K562 (cell line): ENCODE results near the gene LAMB1. TPM values are rescaled to one million over a fixed set of nuclear protein-coding genes. Genes with fewer than 3 reads are reported as not detected.

Experiments
- CBX3 ChIP-seq, 2 experiments: IDR thresholded peaks; 1 replicate in 1 of 2; 2 replicates in 1 of 2; pipeline ENCODE4 v1.6.1; 2012; ENCODE audit warnings: inconsistent platforms in 2 of 2, low read length in 2 of 2, borderline replicate concordance in 1 of 2, control low read depth in 1 of 2
- CREM ChIP-seq: IDR thresholded peaks from 2 replicates; pipeline ENCODE4 v1.6.1; 2014; ENCODE audit warnings: antibody characterized with exemption, low read depth
- FOXK2 ChIP-seq, 2 experiments: fragments of 450-650 bp; IDR thresholded peaks in 1 of 2; conservative IDR thresholded peaks in 1 of 2; 2 replicates each; pipeline ENCODE4 v1.6.1; 2016; ENCODE audit warnings: low read depth in 2 of 2, mild to moderate bottlenecking in 1 of 2
- HNRNPL ChIP-seq: fragments of 200-400 bp; formaldehyde crosslinking; IDR thresholded peaks from 2 replicates; pipeline ENCODE4 v1.6.1; 2017; ENCODE audit warnings: low read depth, mild to moderate bottlenecking, low read length
- LARP7 ChIP-seq: fragments of 450-650 bp; IDR thresholded peaks from 2 replicates; pipeline ENCODE4 v1.6.1; 2016
- NFATC3 ChIP-seq: fragments of 450-650 bp; IDR thresholded peaks from 2 replicates; pipeline ENCODE4 v1.6.1; 2017; ENCODE audit warnings: mild to moderate bottlenecking
- NR4A1 ChIP-seq, 2 experiments: fragments of 250-450 bp in 1 of 2; fragments of 450-650 bp in 1 of 2; sonication (Bioruptor Pico) in 1 of 2; IDR thresholded peaks; 2 replicates each; pipeline versions ENCODE4 v1.4.0 to v1.6.1; 2016 to 2020; ENCODE audit warnings: mild to moderate bottlenecking in 2 of 2, missing compliant biosample characterization in 1 of 2, missing genetic modification characterization in 1 of 2, moderate library complexity in 1 of 2
- PRMT5 ChIP-seq: sonication (generic); formaldehyde crosslinking; IDR thresholded peaks from 2 replicates; pipeline ENCODE4 v1.5.0; 2020; ENCODE audit warnings: missing genetic modification reagents
- SRSF3 ChIP-seq: fragments of 200-400 bp; formaldehyde crosslinking; IDR thresholded peaks from 2 replicates; pipeline ENCODE4 v1.6.1; 2016; ENCODE audit warnings: mild to moderate bottlenecking, low read length, moderate library complexity; ENCODE audit not compliant: insufficient read depth
- ZNF57 ChIP-seq: fragments of 450-650 bp; formaldehyde crosslinking; IDR thresholded peaks from 2 replicates; pipeline ENCODE4 v1.4.0; 2020; ENCODE audit warnings: mild to moderate bottlenecking, moderate library complexity
- polyA plus RNA-seq, 8 experiments: library from polyadenylated mRNA; depleted of rRNA in 4 of 8; stranded (reverse) in 5 of 8; unstranded in 3 of 8; fragments of >200 nt; fragmentation: Nextera tagmentation in 2 of 8; fragmentation: Illumina TruSeq in 1 of 8; extraction: Ambion mirVana in 2 of 8; extraction: Trizol in 1 of 8; gene quantifications; 2 replicates each; pipeline versions ENCODE4 v1.2.1 to v1.2.3, GENCODE V29; 2011 to 2014; ENCODE audit warnings: inconsistent platforms in 1 of 8, missing spikeins in 1 of 8
- total RNA-seq, 7 experiments: library from RNA; depleted of rRNA in 6 of 7; stranded (reverse); fragments of >200 nt in 6 of 7; fragmentation: Illumina TruSeq in 2 of 7; extraction: Trizol in 2 of 7; gene quantifications; 2 replicates each; pipeline versions ENCODE4 v1.2.1 to v1.2.3, GENCODE V29; 2011 to 2021; ENCODE audit warnings: low replicate concordance in 1 of 7
- TF ChIP-seq, protein P1 (sequence below): fragments of 250-450 bp; sonication (Bioruptor Pico); IDR thresholded peaks from 2 replicates; pipeline ENCODE4 v1.9.0; 2021; ENCODE audit warnings: mild to moderate bottlenecking, inconsistent platforms
- TF ChIP-seq, protein P2 (sequence below): sonication (generic); formaldehyde crosslinking; IDR thresholded peaks from 2 replicates; pipeline ENCODE4 v1.8.1; 2023; ENCODE audit warnings: mild to moderate bottlenecking, missing genetic modification reagents
- TF ChIP-seq, protein P3 (sequence below): IDR thresholded peaks from 3 replicates; pipeline ENCODE4 v1.6.1; 2011; ENCODE audit warnings: borderline replicate concordance, mild to moderate bottlenecking; ENCODE audit not compliant: insufficient read length, insufficient read depth
- TF ChIP-seq, protein P4 (sequence below): sonication (generic); formaldehyde crosslinking; IDR thresholded peaks from 2 replicates; pipeline ENCODE4 v1.8.1; 2022; ENCODE audit warnings: missing genetic modification reagents

The LAMB1 gene
- total and polyA plus RNA-seq, 9 of the 15 experiments (the other 6 are each of a cell fraction or from before 2014, with no cell fraction given), result 6.0 to 17.7 (median 12.3) TPM

DNA sequence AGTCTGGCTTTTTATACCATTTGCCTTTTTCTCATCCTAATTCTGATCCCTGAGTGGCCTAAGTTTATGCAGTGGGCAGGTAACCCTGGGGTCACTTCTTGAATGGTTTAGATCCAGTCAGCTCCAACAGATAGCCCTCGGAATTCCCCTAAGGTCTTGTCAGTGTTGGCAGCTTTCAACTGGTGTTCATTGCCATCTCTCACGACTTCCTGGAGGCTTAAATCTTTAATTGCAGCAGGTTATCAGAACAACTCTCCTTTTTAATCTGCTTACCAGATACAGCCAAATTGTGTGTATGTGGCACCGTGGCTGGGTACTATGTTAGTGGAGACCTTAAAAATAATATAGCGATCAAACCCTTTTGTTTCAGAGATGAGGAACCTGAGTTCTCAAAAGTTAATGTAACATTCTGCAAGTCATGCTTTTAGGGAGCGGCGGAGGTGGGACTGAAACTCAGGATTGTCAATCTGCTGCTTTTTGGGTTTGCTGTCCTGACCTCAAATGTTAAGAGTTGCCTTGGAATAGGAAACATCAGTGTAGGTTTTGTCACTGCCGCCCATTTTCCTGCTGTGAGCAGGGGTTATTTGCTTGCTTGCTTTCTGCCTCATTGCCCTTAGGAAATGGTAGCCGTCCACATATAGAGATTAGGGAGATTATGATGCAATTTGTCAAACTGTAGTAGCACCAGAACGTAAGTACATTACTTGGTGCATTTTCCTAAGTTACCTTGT is 111.2 kb downstream of the LAMB1 start (continued):
- TF ChIP-seq, protein P1, sequence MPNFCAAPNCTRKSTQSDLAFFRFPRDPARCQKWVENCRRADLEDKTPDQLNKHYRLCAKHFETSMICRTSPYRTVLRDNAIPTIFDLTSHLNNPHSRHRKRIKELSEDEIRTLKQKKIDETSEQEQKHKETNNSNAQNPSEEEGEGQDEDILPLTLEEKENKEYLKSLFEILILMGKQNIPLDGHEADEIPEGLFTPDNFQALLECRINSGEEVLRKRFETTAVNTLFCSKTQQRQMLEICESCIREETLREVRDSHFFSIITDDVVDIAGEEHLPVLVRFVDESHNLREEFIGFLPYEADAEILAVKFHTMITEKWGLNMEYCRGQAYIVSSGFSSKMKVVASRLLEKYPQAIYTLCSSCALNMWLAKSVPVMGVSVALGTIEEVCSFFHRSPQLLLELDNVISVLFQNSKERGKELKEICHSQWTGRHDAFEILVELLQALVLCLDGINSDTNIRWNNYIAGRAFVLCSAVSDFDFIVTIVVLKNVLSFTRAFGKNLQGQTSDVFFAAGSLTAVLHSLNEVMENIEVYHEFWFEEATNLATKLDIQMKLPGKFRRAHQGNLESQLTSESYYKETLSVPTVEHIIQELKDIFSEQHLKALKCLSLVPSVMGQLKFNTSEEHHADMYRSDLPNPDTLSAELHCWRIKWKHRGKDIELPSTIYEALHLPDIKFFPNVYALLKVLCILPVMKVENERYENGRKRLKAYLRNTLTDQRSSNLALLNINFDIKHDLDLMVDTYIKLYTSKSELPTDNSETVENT, result no peak
- TF ChIP-seq LARP7, result no peak
- TF ChIP-seq, protein P2, sequence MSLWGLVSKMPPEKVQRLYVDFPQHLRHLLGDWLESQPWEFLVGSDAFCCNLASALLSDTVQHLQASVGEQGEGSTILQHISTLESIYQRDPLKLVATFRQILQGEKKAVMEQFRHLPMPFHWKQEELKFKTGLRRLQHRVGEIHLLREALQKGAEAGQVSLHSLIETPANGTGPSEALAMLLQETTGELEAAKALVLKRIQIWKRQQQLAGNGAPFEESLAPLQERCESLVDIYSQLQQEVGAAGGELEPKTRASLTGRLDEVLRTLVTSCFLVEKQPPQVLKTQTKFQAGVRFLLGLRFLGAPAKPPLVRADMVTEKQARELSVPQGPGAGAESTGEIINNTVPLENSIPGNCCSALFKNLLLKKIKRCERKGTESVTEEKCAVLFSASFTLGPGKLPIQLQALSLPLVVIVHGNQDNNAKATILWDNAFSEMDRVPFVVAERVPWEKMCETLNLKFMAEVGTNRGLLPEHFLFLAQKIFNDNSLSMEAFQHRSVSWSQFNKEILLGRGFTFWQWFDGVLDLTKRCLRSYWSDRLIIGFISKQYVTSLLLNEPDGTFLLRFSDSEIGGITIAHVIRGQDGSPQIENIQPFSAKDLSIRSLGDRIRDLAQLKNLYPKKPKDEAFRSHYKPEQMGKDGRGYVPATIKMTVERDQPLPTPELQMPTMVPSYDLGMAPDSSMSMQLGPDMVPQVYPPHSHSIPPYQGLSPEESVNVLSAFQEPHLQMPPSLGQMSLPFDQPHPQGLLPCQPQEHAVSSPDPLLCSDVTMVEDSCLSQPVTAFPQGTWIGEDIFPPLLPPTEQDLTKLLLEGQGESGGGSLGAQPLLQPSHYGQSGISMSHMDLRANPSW (CRISPR knock-in tag), result no peak
- no peak for TF ChIP-seq ZNF57 (CRISPR knock-in tag)
- no peak for TF ChIP-seq SRSF3
- TF ChIP-seq, protein P3, sequence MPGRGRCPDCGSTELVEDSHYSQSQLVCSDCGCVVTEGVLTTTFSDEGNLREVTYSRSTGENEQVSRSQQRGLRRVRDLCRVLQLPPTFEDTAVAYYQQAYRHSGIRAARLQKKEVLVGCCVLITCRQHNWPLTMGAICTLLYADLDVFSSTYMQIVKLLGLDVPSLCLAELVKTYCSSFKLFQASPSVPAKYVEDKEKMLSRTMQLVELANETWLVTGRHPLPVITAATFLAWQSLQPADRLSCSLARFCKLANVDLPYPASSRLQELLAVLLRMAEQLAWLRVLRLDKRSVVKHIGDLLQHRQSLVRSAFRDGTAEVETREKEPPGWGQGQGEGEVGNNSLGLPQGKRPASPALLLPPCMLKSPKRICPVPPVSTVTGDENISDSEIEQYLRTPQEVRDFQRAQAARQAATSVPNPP, result no peak
- 0 out of 2 replicates have a peak, but pooled peaks have one; percentile 55 for TF ChIP-seq CREM
- no peak for TF ChIP-seq NFATC3
- TF ChIP-seq, protein P4, sequence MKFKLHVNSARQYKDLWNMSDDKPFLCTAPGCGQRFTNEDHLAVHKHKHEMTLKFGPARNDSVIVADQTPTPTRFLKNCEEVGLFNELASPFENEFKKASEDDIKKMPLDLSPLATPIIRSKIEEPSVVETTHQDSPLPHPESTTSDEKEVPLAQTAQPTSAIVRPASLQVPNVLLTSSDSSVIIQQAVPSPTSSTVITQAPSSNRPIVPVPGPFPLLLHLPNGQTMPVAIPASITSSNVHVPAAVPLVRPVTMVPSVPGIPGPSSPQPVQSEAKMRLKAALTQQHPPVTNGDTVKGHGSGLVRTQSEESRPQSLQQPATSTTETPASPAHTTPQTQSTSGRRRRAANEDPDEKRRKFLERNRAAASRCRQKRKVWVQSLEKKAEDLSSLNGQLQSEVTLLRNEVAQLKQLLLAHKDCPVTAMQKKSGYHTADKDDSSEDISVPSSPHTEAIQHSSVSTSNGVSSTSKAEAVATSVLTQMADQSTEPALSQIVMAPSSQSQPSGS (CRISPR knock-in tag), result no peak
- TF ChIP-seq HNRNPL, result no peak
- no peak for TF ChIP-seq PRMT5
- TF ChIP-seq NR4A1 (CRISPR knock-in tag; IDR thresholded peaks at IDR 0.05), result no peak
- 0 out of 2 replicates have a peak, but pooled peaks have one; percentile 37 for TF ChIP-seq NR4A1 (tag; IDR thresholded peaks at IDR 0.05)
- no peak for TF ChIP-seq FOXK2 (conservative IDR thresholded peaks at IDR 0.05 in 1 of 2, IDR thresholded peaks at IDR 0.05 in 1 of 2; ENCODE audit: low read depth in 2 of 2)
- no peak; a peak in 1 of 3 replicates for TF ChIP-seq CBX3 (IDR thresholded peaks at IDR 0.05; ENCODE audit: borderline replicate concordance in 1 of 2, low read length in 2 of 2)
